Esophagus (tissue), 2 donors: ENCODE measurements around the gene NPRL2. TPM values are rescaled to one million over a fixed set of nuclear protein-coding genes. Genes with fewer than 3 reads are reported as not detected.

Source experiments
- H3K27ac ChIP-seq, 2 donors: one replicate each; pipeline ENCODE4 v1.5.1; 2013; ENCODE audit warnings: low read depth in 2 of 2, mild to moderate bottlenecking in 2 of 2, inconsistent platforms in 1 of 2, low read length in 1 of 2, moderate library complexity in 1 of 2
- H3K27me3 ChIP-seq, 2 donors: one replicate each; pipeline ENCODE4 v1.6.1; 2013; ENCODE audit warnings: low read length in 2 of 2, control low read depth in 1 of 2, mild to moderate bottlenecking in 1 of 2; ENCODE audit not compliant: insufficient read depth in 2 of 2, control insufficient read depth in 1 of 2
- H3K36me3 ChIP-seq, 2 donors: one replicate each; pipeline ENCODE4 v1.6.1; 2013; ENCODE audit warnings: low read length in 1 of 2; ENCODE audit not compliant: control insufficient read depth in 2 of 2, insufficient read depth in 2 of 2
- H3K4me1 ChIP-seq, 2 donors: one replicate each; pipeline ENCODE4 v1.6.1; 2013; ENCODE audit warnings: low read length in 1 of 2; ENCODE audit not compliant: control insufficient read depth in 2 of 2, insufficient read depth in 2 of 2
- H3K4me3 ChIP-seq, 2 donors: one replicate each; pipeline ENCODE4 v1.5.1; 2013; ENCODE audit warnings: low read length in 2 of 2, mild to moderate bottlenecking in 2 of 2, low read depth in 1 of 2, moderate library complexity in 1 of 2
- H3K9me3 ChIP-seq, 2 donors: one replicate each; pipeline ENCODE4 v1.6.1; 2013; ENCODE audit warnings: mild to moderate bottlenecking in 2 of 2, low read depth in 1 of 2, low read length in 1 of 2, moderate library complexity in 1 of 2; ENCODE audit not compliant: control insufficient read depth in 2 of 2, insufficient read depth in 1 of 2
- WGBS, 2 donors: extraction: QIAGEN DNeasy Blood & Tissue Kit; methylation state at CpG; one replicate each; pipeline ENCODE4 v1.1.7; 2013; 5-methylcytosine and 5-hydroxymethylcytosine counted together
- polyA plus RNA-seq, 2 donors: library from polyadenylated mRNA; stranded (reverse); fragments of 200-250 nt; gene quantifications; one replicate each; pipeline ENCODE4 v1.2.3, GENCODE V29; 2013
- donor health status: healthy with polysubstance abuse.
- donor health status: Bipolar disorder and iron deficiency.

NPRL2 gene
- polyA plus RNA-seq, 2 donors = 14.9 to 16.4 TPM

DNA sequence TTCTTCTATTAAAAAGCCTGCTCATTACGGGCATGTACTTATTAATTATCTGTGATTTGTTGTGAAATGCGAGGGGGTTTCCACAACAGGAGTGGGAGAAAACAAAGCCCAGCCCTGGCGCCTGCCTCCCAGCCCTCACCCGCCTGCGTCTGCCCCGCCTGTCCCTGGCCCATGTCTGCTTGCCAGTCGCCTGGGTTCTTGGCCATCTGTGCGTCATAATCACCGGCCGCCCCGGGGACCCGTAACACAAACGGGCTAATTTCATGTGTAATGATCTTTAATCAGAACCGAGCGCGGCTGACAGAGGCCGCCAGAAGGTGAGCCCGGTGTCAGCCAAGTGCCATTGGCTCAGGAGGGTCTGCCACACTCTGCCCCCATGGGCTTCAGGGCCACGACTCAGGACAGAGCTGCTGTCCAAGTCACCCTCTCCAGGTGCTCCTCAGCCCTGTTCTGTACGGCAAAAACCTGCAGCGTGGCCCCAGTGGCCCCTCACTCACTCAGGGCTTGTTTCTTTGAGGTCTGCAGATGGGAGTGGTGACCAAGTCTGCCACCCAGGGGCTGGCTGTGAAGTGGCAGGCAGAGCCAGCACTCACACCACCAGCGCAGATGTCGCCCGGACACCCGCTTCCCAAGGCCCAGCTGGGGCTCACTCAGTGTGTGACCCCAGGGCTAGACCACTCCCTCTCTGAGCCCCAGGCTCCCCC lies 37.6 kb upstream of the NPRL2 start:
- peaks cover 0 to 8% of the 10 kb centered on the region in 2 donors for H3K4me1 ChIP-seq

DNA sequence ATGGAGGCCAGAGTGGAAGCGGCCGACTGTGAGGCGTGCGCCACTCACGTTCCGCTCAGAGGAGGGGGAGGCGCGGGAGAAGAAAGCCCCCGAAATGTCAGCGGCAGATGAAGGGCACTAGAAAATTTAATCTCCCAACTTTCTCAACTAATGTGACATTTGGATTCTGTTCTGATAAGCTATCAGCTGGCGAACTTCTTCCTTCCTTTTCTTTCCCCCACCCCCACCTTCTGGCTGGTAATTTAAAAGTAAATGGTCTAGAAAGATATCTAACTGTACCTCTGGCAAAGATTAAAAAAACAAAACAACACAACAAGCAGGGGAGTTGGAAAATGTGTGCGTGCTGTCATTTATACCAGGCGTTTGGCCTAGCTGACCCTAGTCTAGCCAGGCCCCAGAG lies 35.2 kb upstream of the NPRL2 start:
- H3K36me3 ChIP-seq = no peaks in the 10 kb centered on the region
- H3K27ac ChIP-seq = no peak overlapping the region
- H3K4me3 ChIP-seq = no peak overlapping the region
- H3K9me3 ChIP-seq = no peaks in the 10 kb centered on the region
- H3K4me1 ChIP-seq = peaks cover 0 to 4% of the 10 kb centered on the region in 2 donors
- H3K27me3 ChIP-seq = no peaks in the 10 kb centered on the region
- WGBS, 2 donors = 77 to 87% methylated on average over 13 of the region's 13 CpGs

More for the DNA sequence above, 37.6 kb upstream of the NPRL2 start:
- H3K9me3 ChIP-seq = no peaks in the 10 kb centered on the region
- 60 to 67% methylated on average over 25 of the region's 25 CpGs for WGBS, 2 donors
- no peak overlapping the region for H3K27ac ChIP-seq
- H3K27me3 ChIP-seq = no peaks in the 10 kb centered on the region
- no peak overlapping the region for H3K4me3 ChIP-seq
- H3K36me3 ChIP-seq = no peaks in the 10 kb centered on the region

DNA sequence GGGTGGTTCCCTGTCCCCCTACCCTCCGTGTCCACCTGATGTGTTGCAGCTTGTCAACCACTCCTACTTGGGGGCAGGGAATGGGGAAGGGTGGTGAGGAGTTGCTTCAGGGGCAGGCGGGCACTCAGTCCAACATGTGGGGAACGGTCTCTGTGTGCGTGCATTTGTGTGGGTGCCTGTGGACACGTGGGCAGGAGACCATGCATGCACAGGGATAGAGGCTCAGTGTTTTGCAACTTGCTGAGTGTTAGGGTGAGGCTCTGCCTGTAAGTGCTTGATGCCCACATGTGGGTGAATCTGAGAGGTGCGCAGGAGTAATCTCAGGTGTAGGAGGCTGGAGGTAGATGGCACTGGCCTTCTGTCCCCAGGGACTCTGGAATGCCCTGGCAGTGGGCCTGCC lies 33.2 kb upstream of the NPRL2 start:
- no peaks in the 10 kb centered on the region for H3K36me3 ChIP-seq
- H3K9me3 ChIP-seq = no peaks in the 10 kb centered on the region
- H3K27me3 ChIP-seq = no peaks in the 10 kb centered on the region
- no peak overlapping the region for H3K27ac ChIP-seq
- no peaks in the 10 kb centered on the region for H3K4me1 ChIP-seq
- WGBS, 2 donors = 57 to 59% methylated on average over 6 of the region's 6 CpGs
- no peak overlapping the region for H3K4me3 ChIP-seq

DNA sequence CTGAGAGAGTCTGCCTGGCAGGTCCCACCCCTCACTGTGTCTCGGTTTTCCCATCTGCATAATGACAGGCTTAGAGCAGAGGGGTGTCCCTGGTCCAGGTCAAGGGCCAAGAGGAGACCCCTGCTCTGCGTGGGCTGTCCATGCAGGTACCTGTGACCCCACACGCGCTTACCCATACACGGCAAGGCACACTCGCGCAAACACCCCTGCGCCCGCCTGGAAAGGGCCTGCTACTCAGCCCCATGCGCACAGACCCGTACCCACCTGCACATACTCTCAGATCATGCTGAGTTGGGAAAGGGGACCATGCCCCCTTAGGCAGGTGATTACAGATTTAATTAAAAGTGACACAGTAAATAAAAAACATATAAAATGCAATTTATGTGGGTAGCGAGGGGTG lies 32.1 kb upstream of the NPRL2 start:
- Histone ChIP-seq H3K27me3 (no peaks in the 10 kb centered on the region), H3K36me3 (no peaks in the 10 kb centered on the region), H3K4me3 (no peak overlapping the region), H3K9me3 (no peaks in the 10 kb centered on the region), H3K27ac (no peak overlapping the region), H3K4me1 (no peaks in the 10 kb centered on the region)
- WGBS, 2 donors = 93 to 94% methylated on average over 12 of the region's 12 CpGs

DNA sequence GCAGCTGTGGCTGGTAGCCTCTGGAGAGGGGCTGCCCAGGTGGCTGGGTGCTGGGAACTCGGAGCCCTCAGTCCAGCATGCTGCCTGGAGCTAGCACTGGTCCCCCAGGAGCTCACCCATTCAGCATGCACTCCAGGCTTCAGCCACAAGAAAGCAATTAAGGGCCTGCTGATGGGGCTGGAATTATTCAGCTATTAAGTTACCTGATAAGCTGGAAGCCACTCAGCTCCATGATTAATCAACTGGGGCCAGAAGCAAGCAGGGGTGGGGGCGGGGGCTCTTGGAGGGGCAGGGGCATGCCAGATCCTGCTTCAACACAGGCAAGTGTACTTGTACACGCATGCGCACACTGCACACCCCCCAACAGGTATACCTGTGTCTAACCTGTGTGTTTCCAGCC lies 30.8 kb upstream of the NPRL2 start:
- Histone ChIP-seq H3K9me3 (no peaks in the 10 kb centered on the region), H3K27ac (no peak overlapping the region), H3K4me1 (no peaks in the 10 kb centered on the region), H3K4me3 (no peak overlapping the region), H3K36me3 (no peaks in the 10 kb centered on the region), H3K27me3 (no peaks in the 10 kb centered on the region)
- 72 to 83% methylated on average over 4 of the region's 4 CpGs for WGBS, 2 donors

DNA sequence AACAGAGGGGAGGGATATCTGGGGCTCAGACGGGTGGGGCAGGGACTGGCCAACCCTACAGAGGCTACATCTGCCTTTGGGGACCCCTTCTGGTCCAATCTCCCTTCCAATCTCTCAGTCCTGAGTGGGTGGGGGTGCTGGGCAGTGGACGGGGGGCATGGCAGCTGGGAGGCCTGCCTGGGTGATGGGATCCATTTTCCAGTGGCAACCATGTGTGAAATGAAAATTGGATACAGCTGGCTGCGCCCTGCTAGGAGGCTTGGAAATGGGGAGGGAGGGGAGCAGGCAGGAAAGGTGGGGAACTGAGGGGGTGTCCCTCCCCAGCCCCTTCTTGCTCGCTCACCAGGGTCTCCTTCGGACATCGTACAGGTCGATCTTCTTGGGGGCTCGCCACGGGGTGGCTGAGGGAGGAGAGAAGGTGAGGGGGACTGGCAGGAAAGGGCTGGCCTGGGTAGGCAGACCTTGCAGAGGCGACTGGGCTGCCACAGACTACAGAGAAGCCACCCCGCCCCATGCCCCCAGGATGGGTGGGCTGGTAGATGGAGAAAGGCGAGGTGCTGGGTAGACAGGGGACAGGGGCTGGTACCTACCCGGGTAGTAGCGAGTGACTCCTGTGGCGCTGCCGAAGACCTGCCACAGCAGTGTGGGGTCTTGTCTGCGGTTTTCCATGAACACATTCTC lies 30.0 kb upstream of the NPRL2 start:
- H3K4me3 ChIP-seq = no peak overlapping the region
- no peaks in the 10 kb centered on the region for H3K36me3 ChIP-seq
- H3K27me3 ChIP-seq = no peaks in the 10 kb centered on the region
- no peak overlapping the region for H3K27ac ChIP-seq
- H3K9me3 ChIP-seq = no peaks in the 10 kb centered on the region
- no peaks in the 10 kb centered on the region for H3K4me1 ChIP-seq
- WGBS, 2 donors = 90 to 91% methylated on average over 17 of the region's 17 CpGs

DNA sequence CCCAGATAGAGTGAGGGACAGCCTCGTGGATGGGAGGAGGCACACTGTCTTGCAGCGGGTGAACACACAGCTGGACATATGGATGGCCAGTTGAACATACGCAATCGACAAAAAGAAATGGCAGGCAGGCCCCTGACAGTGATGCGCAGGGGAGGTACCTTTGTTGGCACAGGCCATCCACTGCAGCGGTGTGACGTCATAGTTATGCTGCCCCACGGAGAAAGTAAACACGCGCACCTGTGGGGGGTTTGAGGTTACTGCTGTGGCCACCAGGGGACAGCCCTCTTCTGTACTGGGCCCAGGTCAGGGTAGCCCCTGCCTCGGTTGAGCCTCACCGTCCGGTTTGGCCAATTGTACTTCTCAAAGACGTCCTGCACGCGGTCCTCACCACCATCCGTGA lies 28.2 kb upstream of the NPRL2 start:
- WGBS, 2 donors = 92% methylated on average over 17 of the region's 17 CpGs
- Histone ChIP-seq H3K27me3 (no peaks in the 10 kb centered on the region), H3K4me1 (no peaks in the 10 kb centered on the region), H3K9me3 (no peaks in the 10 kb centered on the region), H3K36me3 (no peaks in the 10 kb centered on the region), H3K27ac (no peak overlapping the region), H3K4me3 (no peak overlapping the region)

DNA sequence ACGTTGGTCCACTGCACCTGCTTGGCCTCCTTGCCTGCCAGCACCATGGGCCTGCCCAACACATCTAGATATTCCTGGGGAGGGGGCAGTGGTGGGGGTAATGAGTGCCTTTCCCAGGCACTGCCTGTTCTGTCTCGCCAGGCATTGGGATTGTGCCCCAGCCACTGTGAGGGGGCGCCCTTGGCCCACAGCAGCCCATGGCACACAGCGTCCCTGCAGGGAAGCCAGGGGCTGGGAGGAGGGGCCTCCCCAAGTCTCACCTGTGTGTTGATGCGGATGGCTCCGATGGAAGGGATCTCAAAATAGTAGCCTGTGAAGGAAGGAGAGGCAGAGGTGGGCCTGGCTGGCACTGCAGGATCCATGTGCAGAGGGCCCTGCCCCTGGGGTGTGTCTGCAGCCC lies 27.4 kb upstream of the NPRL2 start:
- Histone ChIP-seq H3K4me1 (no peaks in the 10 kb centered on the region), H3K27me3 (no peaks in the 10 kb centered on the region), H3K4me3 (no peak overlapping the region), H3K27ac (no peak overlapping the region), H3K9me3 (no peaks in the 10 kb centered on the region), H3K36me3 (no peaks in the 10 kb centered on the region)
- 82 to 83% methylated on average over 6 of the region's 6 CpGs for WGBS, 2 donors

DNA sequence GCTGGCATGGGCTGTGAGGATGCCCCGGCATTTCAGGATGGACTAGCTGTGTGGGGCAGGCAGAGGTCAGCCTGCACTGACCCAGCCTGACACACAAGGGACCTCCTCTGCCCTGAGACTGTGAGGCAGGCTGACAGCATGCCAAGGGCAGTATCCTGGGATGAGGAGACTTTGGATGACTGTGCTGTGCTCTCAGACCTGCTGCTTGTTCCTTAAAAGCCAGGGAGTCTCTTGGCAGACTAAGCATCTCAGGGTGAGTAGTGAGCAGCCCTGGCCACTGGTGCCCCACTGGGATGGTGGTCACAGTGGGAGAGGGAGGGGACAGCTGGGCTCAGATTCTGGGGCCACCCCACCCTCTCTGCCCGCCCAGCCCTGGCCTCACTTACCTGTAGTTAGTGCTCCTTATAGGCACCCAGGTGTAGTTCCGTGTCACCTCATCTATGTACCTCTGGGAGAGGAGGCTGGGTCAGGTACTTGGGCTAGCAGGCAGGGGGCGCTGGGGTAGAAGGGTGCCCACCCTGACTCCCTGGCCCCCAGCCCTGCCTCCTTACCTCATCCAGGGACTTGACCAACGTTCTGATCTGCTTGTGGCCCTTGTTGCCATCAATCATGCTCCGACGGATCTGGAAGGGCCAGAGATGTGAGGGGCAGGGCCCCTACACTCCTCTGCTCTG lies 24.8 kb upstream of the NPRL2 start:
- Histone ChIP-seq H3K27me3 (no peaks in the 10 kb centered on the region), H3K9me3 (no peaks in the 10 kb centered on the region), H3K4me3 (no peak overlapping the region), H3K36me3 (no peaks in the 10 kb centered on the region), H3K27ac (no peak overlapping the region), H3K4me1 (no peaks in the 10 kb centered on the region)
- 69 to 70% methylated on average over 7 of the region's 7 CpGs for WGBS, 2 donors
